NCI-H1694 (cell line): ENCODE results near the gene PSMD13.
A peak's percentile ranks its signal among the peaks of the same experiment; 100 is the strongest.
"Not testable (repeated sequence)": the region's sequence is repeated elsewhere in the genome, so short reads cannot be mapped to it uniquely, and the experiment has no call there.

Experiments used
- DNase-seq: peaks from one replicate; lab custom pipeline; 2025; lab: John Stamatoyannopoulos, UW

PSMD13 gene

DNA sequence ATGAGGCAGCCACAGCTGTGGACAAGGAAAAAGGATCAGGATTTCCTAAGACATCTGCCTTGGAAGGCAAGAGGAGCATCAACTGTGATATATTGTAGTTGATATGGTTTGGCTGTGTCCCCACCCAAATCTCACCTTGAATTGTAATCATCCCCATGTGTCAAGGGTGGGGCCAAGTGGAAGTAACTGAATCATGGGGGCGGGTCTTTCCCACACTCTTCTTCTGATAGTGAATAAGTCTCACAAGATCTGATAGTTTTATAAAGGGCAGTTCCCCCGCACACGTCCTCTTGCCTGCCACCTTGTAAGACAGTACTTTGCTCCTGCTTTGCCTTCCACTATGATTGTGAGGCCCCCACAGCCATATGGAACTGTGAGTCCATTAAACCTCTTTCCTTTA is 19.1 kb upstream of the PSMD13 start:
- no peak for DNase-seq

DNA sequence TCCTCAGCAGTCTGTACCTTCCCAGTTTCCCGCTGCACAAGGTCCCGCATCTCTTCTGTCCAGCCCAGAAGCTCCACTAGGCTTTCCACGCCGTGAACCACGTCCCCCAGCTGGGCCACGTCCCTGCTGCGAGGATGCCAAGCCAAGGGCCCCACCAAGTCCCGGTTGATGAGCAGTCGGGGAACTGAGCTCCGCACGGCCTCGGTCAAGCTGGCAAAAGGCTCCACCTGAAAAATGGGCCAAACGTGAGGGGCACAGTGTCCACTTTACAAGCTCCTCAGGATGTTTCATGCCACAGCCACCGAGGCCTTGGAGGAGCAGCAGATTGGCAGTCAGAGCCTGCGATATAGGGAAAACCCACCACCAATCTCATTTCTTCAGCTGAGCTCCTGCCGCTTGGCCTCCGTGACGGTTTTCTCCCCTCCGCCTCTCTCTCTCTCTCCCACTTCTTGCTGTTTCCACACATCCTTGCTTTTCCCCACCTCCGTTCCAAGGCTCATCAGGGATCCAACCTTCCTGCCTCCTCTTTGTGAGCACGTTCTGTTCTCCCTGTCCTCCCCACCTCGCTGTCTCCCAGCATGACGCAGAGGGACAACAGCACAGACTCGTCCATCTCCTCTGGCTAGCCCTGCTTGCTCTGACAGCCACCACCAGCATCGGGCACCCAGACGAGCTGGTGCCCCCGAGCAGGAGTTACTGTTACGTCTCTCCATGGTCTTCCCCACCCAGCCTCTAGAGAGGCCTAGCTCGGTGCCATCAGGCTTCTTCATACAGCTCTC is 17.8 kb upstream of the PSMD13 start:
- no peak for DNase-seq

DNA sequence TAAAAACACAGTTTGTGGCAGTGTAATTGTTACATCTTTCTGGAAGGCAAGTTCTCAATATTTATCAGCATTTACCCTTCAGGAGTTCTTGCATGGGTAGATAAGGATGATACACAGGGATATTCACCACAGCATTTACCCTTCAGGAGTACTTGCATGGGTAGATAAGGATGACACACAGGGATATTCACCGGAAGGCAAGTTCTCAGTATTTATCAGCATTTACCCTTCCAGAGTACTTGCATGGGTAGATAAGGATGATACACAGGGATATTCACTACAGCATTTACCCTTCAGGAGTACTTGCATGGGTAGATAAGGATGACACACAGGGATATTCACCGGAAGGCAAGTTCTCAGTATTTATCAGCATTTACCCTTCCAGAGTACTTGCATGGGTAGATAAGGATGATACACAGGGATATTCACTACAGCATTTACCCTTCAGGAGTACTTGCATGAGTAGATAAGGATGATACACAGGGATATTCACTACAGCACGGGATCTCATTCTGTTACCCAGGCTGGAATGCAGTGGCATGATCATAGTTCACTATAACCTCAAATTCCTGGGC is 16.0 kb upstream of the PSMD13 start:
- not testable (repeated sequence) for DNase-seq

DNA sequence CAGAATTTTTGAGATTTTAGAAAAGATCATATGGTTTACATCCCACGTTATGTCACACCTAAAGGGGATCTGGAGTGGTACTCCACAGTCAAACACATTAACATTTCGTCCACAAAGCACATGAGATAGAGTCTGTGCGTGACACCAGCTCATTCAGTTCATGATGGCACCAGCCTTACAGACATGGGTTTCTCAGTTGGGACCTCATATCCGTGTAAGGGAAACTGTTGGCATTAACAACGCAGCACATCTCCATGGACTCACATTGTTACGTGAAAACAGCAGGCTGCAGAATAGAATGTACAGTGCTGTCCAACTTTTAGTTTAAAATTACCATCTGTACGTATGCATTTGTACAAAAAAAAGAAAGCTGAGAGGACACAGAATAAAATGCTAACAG is 15.2 kb upstream of the PSMD13 start:
- DNase-seq = no peak

DNA sequence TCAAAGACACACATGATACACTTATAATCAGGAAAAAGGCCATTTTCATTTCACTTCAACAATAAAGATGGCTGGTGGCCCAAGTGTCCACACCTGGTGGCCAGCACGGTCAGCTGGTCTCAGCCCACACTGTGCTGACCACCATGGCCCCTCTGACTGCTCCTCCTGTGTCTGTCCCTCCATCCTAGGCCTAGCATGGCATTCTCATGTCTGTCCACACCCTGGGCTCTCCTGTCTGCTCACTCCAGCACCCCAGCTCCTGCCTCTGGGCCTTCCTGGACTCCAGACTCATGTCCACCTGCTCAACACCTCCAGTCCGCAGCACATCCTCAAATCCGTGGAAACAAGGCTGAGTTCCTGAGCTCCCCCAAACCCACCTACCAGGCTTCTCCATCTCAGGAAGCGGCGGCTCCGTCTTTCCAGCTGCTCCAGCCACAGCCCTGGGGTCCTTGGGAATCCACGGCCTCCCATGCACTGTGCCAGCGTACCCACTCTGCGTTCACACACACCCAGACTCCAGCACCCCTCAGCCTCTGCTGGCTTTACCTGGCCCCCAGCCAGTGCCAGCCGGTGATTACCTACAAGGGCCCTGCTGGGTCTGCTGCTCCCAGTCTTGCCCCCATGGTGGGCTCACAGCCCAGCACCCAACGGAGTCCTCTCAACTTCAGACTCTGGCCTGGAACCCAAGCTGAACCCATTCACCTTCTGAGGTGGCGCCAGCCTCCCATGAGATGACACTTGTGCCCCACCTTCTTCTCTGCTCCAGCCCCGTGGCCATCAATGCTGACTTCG is 14.6 kb upstream of the PSMD13 start:
- DNase-seq = no peak

DNA sequence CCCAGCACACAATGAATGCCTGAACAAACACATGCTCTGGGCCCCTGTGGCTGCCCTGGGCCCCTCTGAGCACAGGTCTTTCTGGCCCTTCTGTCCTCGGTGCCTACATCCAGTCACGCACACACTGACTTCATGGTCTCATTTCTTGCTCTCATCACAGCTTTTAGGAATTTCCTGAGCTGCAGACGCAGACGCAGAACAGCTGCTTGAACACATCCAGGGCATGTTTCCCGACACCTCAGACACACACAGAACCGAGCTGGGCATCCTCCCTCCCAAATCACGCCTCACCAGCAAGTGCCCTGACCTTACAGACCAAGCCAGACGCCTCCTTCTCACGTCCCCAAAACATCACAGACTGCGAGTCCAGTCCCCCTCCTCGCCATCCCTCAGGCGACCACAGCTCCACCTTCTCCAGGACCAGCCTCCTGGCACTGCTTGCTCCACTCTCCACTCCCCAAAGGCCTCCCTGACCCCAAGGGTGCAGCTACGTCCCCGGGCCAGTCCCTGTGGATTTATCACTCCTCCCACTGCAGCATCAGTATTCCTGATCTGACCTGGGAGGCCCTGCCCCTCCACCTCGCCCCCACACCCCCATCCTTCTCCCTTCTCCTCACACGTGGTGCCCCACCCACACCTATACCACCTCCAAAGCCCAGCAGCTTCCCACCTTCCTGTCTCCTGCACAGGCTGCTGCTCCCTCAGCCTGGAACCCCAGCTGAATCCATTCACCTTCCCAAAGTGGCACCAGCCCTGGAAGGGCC is 13.6 kb upstream of the PSMD13 start:
- DNase-seq = no peak

- DNase-seq = no peak
Measured at GRCh38 chr11:223884-224283, 12.9 kb upstream of the PSMD13 start.

DNA sequence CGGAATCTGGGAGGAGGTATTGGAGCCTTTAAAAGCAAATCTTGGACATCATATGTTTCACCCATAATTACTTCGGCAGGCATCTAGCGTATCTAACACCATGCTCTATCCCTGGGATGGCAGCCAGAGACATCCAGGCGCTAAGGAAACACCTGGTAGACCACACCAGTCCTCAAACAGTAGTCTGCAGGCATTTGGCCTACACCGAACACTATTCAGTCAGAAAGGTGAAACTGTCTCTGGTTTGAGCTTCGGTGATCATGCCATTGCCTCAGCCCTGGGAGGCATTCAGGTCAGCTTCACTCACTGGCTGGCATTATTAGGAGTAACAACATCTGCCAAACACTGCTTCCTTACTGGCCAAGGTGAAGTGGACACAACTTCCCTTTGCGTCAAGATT is 12.4 kb upstream of the PSMD13 start:
- no peak for DNase-seq

- no peak for DNase-seq
Measured at GRCh38 chr11:225734-226453, 10.9 kb upstream of the PSMD13 start.

GRCh38 chr11:227824-228379 is 8.9 kb upstream of the PSMD13 start:
- no peak for DNase-seq

GRCh38 chr11:230431-230830 is 6.3 kb upstream of the PSMD13 start:
- no peak for DNase-seq

DNA sequence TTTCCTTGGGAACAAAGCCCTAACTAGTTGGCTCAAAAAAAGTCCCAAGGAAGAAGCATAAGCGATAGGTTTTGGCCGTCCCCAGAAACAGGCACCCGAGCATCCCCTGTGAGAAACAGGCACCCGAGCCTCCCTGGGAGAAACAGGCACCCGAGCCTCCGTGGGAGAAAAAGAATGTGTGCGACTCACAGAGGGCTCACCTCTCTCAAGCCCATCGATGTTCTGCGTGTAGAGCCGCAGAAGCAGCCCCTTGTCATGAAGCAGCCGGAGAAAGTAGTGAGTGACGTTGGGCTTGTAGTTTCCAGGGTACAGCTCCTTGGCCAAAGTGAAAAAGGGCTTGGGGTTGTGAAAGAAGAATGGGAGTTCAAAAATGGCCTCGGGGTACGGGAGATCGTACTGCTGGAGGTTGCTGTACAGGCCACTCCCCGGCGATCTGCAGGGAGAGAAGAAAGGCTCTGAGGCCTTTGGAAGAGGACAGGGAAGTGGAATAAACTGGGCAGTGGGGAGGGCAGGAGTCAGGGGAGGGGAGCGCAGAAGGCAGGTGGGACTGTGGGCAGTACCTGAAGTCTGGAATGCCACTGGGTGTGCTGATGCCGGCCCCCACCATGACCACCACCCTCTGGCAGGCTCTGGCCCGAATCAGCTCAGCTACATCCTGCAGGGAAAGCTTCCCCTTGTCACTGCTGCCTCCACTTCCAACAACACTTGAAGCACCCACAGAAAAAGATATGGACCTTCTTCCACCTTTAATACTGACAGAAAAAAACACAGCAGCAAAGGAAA is 3.8 kb upstream of the PSMD13 start:
- DNase-seq = no peak

GRCh38 chr11:235180-235579 is 1.6 kb upstream of the PSMD13 start:
- no peak for DNase-seq

DNA sequence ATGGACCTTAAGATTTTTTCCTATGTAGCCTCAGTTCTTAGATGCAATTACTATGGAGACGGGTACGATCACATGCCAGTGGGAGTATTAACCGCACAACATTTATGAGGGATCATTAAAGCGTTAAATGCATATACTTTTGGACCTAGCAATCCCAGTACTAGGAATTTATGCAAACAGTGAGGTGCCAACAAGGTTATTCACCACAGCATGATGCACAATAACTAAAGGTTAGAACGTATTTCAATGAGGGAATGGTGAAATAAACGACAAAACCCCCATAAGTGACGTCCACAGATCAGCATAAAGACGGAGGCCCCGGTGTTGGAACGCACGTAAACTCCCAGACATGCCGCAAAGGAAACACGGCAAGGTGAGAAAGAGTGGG is 1.2 kb upstream of the PSMD13 start:
- DNase-seq = no peak

DNA sequence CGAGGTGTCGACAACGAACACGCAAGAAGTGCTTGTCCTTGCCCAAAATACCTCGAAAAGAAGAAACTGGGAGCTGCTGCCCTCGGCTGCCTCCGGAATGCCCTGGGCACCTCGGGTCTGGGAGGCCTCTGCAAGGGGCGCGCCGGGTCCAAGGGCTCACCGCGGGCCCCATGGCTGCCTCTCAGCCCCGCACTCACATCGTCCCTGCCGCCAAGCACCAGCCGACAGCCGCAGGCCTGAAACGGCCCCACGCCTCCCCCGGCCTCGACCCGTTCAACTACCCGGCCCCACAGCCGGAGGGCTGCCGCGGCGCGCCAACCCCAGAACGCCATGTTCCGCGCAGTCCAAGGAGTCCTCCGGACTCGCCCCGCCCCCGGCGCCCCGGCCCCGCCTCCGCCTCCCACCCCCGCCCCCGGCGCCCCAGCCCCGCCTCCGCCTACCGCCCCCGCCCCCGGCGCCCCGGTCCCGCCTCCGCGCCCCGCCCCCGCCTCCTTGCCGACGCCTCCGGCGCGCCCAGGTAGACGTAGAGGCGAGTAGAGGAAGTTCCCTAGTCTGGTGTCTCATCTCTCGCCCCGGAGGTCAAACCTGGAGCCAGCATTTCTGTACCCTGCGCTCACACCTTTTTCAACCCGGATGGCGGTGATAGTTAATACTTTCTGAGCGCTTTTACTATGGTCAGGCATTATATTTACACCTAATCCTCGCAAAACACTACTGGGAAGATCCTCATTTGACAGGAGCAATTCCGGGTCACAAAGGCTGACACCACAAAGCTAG is 591 bp upstream of the PSMD13 start, which contains the start of gene SIRT3:
SIRT3 (minus strand) TSS at position 346 of the 777 bp plus-strand sequence; CDS start at position 332, 14 bp downstream.
- peak; percentile 6 for DNase-seq

DNA sequence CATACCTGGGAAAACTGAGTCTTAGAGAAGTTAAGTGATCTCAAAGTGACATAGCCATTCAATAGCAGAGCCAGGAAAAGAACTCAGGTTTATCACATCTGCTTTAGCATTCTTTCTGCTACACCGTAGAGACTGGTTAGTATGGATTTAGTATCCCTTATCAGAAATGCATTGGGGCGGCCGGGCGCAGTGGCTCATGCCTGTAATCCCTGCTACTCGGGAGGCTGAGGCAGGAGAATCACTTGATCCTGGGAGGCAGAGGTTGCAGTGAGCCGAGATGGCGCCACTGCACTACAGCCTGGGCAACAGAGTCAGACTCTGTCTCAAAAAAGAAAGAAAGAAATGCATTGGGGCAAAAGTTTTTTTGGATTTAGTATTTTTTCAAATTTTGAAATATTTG is 1.6 kb downstream of the PSMD13 start:
- not testable (repeated sequence) for DNase-seq

- DNase-seq = no peak
Measured at GRCh38 chr11:240315-240714, 3.5 kb downstream of the PSMD13 start.

GRCh38 chr11:241634-242033 is 4.9 kb downstream of the PSMD13 start:
- DNase-seq = no peak

GRCh38 chr11:244376-244775 is 7.6 kb downstream of the PSMD13 start:
- no peak for DNase-seq

DNA sequence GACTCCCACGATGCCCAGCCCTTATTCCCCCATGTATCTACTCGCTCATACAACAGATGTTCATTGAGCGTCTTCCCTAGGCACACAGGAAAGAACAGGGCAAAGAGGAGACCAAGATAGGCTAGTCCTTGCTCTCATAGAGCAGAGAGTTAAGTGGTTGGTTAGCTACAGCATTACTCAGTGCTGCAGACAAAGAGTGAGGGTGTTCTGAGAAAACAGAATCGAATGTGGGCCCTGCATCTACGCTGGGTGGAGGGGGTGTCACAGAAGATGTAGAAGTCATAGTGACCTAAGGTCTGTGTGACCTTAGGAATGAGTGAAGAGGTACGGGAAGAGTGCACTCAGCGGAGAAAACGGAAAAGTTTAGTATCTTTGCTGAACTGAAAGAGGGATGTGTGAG is 12.3 kb downstream of the PSMD13 start:
- DNase-seq = no peak
